Panc1 (cell line): ENCODE data around the gene CHCHD6.

ENCODE experiments used
- CTCF ChIP-seq: fragments of 450-650 bp; IDR thresholded peaks from 2 replicates; pipeline ENCODE4 v1.5.1; 2017; ENCODE audit warnings: mild to moderate bottlenecking
- POLR2AphosphoS5 ChIP-seq: IDR thresholded peaks from 2 replicates; pipeline ENCODE4 v1.6.1; 2012; ENCODE audit warnings: mild to moderate bottlenecking, low read depth, low read length, moderate library complexity
- REST ChIP-seq, 2 experiments: IDR thresholded peaks; 2 replicates each; pipeline ENCODE4 v1.6.1; 2011 to 2012; ENCODE audit warnings: low read depth in 2 of 2, control low read depth in 1 of 2, low read length in 1 of 2, mild to moderate bottlenecking in 1 of 2, moderate library complexity in 1 of 2; ENCODE audit not compliant: insufficient read depth in 1 of 2
- SIN3A ChIP-seq: IDR thresholded peaks from 2 replicates; pipeline ENCODE4 v1.6.1; 2012; ENCODE audit warnings: low read depth, mild to moderate bottlenecking, low read length, moderate library complexity, borderline replicate concordance; ENCODE audit not compliant: insufficient read depth

GRCh38 chr3:126691765-126692164 lies 12.3 kb upstream of the CHCHD6 start:
- TF ChIP-seq CTCF (no peak), POLR2AphosphoS5 (no peak), REST (IDR thresholded peaks at IDR 0.05; ENCODE audit: insufficient read depth in 1 of 2, low read depth in 2 of 2, low read length in 1 of 2) (no peak), SIN3A (no peak)
